Activated CD4-positive, alpha-beta T cell treated with anti-CD3 and anti-CD28 coated beads for 4 hours (primary cell): ENCODE measurements around the gene PRSS2.
A peak's percentile ranks its signal among the peaks of the same experiment; 100 is the strongest.
"Not testable (repeated sequence)": the region's sequence is repeated elsewhere in the genome, so short reads cannot be mapped to it uniquely, and the experiment has no call there.

ENCODE experiments used
- DNase-seq, 2 donors: peaks; one replicate each; pipeline ENCODE4 v3.0.0-alpha.2; 2020

The PRSS2 gene

DNA sequence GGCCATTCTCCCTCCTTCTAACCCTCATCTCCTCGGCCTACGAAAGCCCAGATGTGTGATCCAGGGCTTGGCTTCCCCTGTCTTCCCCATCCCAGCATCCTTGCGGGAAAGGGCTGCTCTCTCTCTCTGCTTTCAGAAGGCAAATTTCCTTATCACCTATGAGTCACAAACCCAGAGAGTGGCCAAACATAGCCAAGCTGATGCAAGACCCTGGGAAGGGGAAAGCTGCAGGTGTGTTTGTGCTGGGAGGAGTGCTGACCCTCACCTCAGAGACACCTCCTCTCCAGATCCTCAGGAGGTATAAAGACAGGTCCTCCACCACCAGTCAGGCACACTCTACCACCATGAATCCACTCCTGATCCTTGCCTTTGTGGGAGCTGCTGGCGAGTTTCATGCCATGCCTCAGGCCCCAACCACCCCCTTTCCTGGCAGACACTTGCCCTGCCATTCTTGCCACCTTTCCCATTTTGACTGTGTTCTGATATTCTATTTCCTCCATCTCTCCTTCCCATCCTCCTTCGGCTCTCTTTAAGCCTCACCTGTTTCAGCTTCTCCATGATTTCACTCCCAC, 10.6 kb upstream of the PRSS2 start:
- DNase-seq = no peak

DNA sequence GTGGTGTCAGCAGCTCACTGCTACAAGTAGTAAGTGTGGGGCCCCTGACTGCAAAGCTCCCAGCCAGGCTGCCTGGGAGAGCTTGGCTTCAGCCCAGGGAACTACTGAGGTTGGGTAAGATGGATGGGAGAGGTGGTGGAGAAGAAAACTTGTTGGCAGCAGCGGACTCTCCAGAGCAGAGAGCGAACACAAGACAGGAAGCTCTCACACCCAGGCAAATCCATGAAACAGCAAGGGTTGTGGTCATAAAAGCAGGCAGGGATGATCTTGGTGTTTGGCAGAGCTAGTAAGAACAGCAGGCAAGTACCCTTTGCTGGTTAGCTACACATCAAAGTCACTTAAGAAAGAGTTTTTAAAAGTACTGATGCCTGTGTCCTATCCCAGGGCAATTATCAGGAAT, 9.2 kb upstream of the PRSS2 start:
- not testable (repeated sequence) for DNase-seq

DNA sequence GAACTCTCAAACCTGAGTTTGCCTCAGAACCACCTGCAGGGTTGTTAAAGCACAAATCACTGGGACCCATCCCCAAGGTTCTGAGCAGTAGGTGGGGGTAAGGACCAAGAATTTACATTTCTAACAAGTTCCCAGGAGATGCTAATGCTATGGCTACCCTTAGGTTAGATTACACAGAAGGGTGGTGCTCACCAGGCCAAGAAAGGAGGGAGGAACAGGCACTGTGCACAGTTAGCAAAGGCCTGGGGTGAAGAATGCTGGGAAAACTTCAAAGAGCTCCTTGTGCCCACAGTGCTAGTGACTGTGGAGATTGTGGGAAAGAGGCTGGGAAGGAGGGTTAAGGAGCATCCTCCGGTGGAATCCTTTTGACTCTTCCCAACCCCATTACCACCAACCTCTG, 8.7 kb upstream of the PRSS2 start:
- DNase-seq = no peak

DNA sequence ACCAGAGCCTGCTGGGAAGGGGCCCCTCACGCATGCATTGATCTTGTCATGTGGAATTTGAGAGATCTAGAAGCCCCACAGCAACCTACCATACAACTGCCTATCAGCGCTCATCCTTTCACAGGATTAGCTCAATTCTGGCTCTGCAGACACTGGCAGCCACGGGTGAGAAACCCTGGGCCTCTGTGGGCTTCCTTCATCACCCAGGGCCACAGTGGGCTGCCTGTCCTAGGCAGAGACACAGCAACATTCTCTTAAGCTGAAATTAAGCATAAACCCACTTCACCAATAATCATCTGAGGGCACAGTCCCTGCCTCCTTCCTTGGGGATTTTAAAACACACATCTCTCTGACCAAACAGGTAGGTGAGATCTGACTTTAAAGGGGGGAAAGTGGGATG, 3.3 kb upstream of the PRSS2 start:
- no peak for DNase-seq

DNA sequence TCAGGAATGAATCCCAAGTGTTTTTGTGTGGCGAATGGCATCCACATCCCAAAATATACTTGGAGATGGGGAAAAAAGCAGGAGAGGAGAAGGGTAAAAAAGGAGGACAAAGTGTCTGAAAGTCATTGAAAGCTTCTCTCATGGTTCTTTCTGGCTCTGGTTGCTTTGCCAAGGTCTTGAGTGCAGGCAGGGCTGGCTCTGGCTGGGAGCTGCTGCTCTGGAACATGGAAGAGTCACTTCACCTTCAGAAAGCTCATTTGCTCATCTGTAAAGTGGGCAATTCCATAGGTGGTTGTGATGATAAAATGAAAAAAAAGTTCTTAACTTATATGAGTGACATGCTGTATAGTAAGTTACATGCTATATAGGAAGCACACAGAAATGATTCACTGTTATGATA, 2.9 kb upstream of the PRSS2 start:
- no peak for DNase-seq

DNA sequence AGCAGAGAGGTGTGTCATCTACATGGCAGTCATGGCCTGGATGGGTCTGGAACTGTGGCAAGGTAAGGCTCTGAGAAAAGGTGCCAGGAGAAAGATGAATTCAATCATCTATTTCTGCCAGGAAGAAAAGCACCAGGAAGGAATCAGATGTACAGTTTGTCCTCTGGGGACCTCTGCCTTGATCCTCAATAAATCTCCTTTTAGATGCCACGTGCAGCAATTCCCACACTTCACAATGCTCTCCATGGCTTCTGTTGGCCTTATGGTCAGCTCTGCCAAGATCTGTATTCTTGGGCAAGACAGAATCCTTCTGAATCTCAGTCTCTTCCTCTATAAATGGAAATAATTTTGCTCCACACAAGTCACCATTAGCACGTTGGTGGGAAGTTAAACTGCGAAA, 1.9 kb upstream of the PRSS2 start:
- not testable (repeated sequence) for DNase-seq

DNA sequence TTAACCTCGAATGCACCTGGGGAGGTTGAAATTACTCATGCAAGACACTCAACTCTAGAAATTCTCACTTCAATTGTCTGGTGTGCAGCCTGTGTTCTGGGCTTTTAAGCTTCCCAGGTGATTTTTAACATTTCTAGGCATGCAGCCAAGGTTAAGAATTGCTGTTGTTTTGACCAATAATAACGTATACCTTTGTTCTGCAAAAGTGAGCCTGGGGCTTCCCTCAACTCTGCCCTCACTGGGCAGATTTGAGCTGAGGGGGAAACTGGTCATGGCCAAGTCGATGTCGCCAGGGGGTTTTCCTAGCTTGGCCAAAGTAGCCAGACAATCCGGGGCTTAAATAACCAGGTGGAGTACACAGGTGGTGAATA, 568 bp downstream of the PRSS2 start:
- no peak for DNase-seq

DNA sequence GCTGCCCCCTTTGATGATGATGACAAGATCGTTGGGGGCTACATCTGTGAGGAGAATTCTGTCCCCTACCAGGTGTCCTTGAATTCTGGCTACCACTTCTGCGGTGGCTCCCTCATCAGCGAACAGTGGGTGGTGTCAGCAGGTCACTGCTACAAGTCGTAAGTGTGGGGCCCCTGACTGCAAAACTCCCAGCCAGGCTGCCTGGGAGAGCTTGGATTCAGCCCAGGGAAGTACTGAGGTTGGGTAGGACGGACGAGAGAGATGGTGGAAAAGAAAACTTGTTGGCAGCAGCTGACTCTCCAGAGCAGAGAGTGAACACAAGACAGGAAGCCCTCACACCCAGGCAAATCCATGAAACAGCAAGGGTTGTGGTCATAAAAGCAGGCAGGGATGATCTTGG, 1.3 kb downstream of the PRSS2 start:
- DNase-seq = no peak

DNA sequence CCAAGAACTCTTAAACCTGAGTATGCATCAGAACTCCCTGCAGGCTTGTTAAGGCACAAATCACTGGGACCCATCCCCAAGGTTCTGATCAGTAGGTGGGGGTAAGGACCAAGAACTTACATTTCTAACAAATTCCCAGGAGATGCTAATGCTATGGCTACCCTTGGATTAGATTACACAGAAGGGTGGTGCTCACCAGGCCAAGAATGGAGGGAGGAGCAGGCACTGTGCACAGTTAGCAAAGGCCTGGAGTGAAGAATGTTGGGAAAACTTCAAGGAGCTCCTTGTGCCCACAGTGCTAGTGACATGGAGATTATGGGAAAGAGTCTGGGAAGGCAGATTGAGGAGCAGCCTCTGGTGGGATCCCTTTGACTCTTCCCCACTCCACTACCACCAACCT, 1.9 kb downstream of the PRSS2 start:
- DNase-seq = no peak

DNA sequence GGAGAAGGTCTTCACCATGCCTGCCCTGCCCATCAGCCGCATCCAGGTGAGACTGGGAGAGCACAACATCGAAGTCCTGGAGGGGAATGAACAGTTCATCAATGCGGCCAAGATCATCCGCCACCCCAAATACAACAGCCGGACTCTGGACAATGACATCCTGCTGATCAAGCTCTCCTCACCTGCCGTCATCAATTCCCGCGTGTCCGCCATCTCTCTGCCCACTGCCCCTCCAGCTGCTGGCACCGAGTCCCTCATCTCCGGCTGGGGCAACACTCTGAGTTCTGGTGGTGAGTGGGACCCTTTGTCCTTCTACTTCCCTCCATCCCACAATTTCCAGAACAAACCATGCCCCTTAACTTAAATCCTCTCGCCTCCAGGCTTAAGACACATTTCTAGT, 2.5 kb downstream of the PRSS2 start:
- no peak for DNase-seq

DNA sequence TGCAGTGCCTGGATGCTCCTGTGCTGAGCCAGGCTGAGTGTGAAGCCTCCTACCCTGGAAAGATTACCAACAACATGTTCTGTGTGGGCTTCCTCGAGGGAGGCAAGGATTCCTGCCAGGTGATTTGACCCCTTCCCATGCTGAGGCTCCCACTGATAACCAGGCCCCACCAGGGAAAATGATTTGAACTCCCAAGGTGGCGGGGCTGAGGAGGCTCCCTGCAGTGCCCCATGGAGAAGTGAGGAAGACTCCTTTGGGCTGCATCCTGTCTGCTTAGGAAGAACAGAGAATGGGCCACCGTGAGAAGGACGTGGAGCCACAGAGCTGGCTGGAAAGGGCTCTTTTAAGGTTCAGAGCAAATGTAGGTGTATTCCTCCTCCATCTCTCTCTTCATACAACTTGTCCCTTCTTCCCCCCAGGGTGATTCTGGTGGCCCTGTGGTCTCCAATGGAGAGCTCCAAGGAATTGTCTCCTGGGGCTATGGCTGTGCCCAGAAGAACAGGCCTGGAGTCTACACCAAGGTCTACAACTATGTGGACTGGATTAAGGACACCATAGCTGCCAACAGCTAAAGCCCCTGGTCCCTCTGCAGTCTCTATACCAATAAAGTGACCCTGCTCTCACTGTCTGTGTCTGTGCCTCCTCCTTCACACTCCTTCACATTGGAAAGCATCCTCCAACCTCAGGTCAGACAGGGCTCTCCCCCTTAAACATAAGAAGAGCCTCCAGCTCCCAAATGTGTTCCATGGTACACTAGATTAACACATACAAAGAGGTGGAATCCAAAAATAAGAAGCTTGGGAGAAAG, 3.4 kb downstream of the PRSS2 start:
- no peak for DNase-seq

DNA sequence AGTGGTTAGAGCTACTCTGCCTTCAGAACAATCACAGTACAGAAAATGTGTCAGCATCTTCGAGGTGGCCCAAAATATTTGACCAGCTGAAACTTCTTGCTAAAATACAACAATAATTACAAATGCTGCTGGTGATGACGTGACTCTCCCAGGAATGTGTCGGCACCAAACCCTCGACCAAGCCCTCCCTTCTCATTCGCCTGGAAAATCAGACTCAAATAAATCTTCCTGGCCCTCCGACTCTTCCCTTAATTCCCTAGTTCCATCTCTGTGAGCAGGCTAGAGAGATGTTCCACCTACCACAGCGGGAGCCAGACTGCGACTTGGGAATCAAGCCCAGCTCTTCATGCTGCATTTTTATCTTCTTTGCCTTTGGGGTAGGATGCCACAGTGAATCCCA, 4.1 kb downstream of the PRSS2 start:
- no peak for DNase-seq

DNA sequence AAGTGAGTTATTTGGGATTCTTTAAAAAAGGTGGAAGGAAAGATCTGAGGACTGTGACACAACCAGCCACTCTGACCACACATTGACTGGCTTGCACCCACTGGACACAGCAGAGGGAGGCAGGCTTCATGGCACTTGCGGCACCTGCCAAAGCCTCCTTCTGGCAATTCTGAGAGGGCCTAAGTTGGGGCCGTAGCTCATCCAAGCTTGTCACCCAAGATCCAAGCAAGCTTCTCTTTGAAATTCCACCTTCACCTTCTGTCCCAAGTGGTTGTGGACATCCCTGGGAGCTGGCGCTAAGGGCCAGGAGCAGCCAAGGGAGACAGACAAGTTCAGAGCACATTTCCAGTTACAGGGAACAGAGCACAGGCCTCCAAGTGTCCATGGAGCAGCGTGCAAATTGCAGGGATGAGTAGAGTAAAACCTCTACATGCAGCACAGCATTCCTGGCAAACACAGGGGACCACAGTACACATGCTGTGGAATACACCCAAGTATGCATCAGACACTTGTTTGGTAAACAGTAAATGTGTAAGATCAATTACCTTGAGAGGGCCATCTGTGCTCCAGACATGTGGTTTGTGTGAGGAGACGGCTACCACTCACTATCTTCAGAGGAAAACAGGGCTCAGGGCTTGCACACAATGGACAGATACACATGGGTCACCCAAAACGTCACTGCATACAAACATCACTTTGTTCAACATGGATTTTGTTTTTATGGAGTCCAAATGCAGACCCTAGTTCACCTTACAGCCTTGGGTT, 4.8 kb downstream of the PRSS2 start:
- DNase-seq = not testable (repeated sequence)

DNA sequence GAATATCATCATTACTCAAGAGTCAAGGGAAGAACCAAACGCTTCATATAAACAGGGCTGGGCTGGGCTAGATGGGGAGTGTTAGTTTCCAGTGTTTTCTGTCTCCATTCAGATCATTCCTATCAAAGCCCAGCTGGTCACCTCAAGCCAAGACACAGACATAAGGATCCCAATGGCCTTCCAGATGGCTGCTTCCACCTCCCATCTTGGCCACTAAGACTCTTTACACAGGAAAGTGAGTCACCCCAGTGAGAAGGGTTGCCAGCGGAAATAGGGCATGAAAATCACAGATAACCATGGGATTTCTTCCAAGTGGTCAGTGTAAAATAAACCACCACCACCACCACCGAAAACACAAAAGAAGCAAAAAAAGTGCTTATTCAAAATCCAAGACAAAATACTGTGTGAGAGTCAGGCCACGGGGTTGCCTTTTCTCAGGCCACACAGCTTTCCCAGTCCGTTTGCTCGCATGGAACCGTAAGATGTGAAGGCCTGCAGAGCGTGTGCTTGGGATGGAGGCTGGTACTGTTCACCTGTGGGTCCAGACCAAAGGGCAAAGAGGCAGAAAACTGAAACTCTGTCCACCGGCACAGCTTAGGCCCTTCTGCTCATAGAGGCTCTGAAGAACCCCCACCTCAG, 5.6 kb downstream of the PRSS2 start:
- no peak for DNase-seq

DNA sequence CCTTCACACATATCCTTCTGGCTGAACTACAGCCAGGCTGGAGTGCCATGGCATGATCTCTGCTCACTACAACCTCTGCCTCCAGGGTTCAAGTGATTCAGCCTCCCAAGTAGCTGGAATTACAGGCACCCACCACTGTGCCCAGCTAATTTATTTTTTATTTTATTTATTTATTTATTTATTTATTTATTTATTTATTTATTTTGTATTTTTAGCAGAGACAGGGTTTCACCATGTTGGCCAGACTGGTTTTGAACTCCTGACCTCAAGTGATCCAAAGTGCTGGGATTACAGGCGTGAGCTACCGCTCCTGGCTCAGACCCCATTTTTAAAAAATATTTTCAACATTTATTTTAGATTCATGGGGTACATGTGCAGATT, 6.1 kb downstream of the PRSS2 start:
- not testable (repeated sequence) for DNase-seq

DNA sequence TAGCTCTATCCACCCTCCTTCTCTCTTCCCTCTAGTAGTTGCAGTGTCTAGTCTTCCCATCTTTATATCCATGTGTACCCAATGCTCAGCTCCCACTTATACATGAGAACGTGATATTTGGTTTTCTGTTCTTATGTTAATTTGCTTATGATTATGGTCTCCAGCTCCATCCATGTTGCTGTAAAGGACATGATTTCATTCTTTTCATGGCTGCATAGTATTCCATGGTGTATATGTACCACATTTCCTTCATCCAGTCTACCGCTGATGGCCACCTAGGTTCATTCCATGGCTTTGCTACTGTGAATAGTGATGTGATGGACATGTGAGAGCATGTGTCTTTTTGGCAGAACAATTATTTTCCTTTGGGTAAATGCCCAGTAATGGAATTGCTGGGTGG, 6.5 kb downstream of the PRSS2 start:
- DNase-seq = no peak

DNA sequence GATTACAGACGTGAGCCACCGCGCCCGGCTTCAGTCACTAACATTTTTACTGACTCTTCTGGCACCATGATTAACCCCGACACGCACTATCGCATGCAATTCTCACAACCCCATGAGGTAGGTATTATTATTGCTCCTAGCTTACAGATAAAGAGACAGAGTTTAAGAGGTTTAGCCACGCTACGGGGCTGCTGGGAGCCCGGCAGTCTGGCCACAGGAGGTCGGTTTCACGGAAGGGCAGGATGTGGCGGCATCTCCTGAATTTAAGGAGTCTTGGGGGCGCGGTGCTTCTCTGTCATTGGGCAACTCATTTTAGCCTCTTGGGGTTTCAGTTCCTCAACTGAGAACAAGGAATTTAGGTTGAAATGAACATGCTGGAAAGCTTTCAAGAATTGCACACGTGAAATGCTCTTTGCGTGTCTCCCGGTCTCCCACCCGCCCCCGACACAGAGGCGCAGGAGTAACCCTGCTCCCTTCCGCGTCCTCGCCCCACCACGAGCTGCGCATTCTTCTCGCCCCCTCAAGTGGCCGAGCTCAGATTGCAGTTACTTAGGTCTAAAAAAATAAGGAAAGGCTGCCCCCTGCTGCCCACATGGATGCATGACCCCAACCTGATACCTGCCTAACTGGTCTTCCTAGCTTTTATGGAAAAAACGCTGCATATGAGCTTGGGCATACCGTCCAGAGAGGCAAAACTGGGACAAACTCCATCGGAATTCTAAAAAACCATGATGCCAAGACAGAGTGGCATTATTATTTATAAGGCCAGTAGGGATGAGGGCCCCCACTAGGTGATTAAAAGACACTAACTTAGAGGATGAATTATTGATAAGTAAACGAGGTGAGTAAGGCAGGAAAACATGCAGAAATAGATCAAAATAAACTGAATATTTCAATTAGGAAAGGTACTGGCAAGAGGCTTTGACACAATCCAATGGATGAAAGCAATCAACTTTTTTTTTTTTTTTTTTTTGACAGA, 12.4 kb downstream of the PRSS2 start:
- peak; percentile 76 to 77 for DNase-seq

DNA sequence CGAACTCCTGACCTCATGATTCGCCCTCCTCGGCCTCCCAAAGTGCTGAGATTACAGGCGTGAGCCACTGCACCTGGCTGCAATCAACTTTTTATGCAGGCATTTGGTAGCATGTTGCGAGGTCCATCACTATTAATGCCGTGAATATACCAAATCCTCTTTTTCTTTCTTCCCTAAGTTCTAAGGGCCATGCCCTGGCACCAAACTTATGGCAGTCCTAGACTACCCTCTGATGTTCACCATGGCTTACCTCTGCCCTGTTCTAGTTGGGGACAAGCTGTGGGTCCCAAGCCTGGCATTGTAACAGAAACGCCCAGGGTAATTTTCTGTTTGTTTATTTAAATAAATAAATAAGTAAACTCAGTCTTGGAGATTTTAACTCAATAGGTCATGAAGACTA, 13.3 kb downstream of the PRSS2 start:
- no peak for DNase-seq

DNA sequence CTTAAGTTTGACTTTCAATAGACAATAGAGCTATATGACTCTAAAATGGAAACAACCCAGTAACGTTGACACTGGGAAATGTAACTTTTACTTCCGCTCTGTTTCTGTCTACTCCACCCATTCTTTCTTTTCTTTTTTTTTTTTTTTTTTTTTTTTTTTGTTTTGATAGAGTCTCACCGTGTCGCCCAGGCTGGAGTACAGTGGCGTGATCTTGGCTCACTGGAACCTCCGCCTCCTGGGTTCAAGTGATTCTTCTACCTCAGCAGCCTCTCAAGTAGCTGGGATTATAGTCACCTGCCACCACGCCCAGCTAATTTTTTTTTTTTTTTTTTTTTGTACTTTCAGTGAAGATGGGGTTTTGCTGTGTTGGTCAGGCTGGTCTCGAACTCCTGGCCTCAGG, 13.9 kb downstream of the PRSS2 start:
- peak in 1 of 2 donors; percentile 13 for DNase-seq

DNA sequence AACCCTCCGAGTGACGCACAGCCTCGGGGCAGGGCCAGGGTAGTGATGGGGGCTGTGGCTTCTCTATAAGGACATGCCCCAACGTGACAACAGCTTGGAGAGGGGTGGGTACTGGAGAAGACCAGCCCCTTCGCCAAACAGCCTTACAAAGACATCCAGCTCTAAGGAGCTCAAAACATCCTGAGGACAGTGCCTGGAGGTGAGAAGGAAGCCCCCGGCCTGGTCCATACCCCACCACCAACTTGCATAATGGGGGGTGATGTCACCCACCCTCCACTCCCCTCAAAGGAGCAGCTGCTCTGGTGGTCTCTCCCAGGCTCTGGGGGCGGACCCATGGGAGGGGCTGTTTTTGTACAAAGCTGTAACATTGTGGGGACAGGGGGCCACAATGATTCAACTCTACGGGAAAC, 15.1 kb downstream of the PRSS2 start:
- peak; percentile 74 to 79 for DNase-seq

DNA sequence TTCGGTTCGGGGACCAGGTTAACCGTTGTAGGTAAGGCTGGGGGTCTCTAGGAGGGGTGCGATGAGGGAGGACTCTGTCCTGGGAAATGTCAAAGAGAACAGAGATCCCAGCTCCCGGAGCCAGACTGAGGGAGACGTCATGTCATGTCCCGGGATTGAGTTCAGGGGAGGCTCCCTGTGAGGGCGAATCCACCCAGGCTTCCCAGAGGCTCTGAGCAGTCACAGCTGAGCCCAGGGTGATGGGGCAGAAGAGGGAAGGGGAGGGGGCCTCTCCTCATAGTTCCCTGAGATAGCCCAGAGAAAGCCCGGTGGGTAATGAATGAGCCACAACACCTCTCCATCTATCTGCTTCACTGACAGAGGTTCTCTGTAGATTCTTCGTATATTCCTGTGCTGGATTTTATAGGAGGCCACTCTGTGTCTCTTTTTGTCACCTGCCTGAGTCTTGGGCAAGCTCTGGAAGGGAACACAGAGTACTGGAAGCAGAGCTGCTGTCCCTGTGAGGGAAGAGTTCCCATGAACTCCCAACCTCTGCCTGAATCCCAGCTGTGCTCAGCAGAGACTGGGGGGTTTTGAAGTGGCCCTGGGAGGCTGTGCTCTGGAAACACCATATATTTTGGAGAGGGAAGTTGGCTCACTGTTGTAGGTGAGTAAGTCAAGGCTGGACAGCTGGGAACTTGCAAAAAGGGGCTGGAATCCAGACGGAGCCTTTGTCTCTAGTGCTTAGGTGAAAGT, 16.4 kb downstream of the PRSS2 start:
- DNase-seq = peak in 1 of 2 donors; percentile 1

DNA sequence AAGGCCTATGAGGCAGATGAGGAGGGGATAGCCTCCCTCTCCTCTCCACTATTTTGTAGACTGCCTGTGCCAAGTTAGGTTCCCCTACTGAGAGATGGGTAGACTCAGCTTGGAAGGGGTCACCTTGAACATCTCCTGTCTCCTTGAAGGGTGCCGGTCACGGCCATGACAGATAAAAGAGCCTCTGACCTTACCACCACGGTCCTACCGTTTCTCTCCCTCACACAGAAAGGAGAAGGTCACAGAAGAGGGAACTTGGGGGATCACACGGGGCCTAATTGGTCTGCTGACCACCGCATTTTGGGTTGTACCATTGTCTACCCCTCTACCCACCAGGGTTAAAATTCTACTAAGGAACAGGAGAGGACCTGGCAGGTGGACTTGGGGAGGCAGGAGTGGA, 17.0 kb downstream of the PRSS2 start:
- DNase-seq = peak in 1 of 2 donors; percentile 2
